ENCODE results near the gene SPATA33.
"Not testable (repeated sequence)": the region's sequence is repeated elsewhere in the genome, so short reads cannot be mapped to it uniquely, and the experiment has no call there.

SPATA33 gene

GRCh38 chr16:89619840-89620239 lies 37.8 kb upstream of the SPATA33 start:
- H3K9me3 Mint-ChIP-seq, result peaks cover 7 to 11% of the 10 kb centered on the region in 2 donors
- no peak overlapping the region for H3K27ac Mint-ChIP-seq
- H3K36me3 Mint-ChIP-seq (ENCODE audit: insufficient read depth), result peaks cover 9% of the 10 kb centered on the region
- peaks cover 13% of the 10 kb centered on the region in 2 donors for H3K4me1 Mint-ChIP-seq (ENCODE audit: low read depth in 2 of 2)
- H3K4me3 Mint-ChIP-seq, result no peak overlapping the region
- ATAC-seq (replicated peaks) (no peak), DNase-seq (no peak)
- H3K27me3 Mint-ChIP-seq, result peaks cover 6 to 47% of the 10 kb centered on the region in 2 donors

- Mint-ChIP-seq H3K36me3 (ENCODE audit: insufficient read depth) (peaks cover 9% of the 10 kb centered on the region), H3K27ac (no peak overlapping the region), H3K27me3 (peaks cover 6 to 52% of the 10 kb centered on the region in 2 donors), H3K4me1 (ENCODE audit: low read depth in 2 of 2) (peaks cover 13% of the 10 kb centered on the region in 2 donors), H3K9me3 (peaks cover 7 to 11% of the 10 kb centered on the region in 2 donors), H3K4me3 (no peak overlapping the region)
- ATAC-seq (replicated peaks), result no peak
- DNase-seq, result no peak
These were observed 37.2 kb upstream of the SPATA33 start for GRCh38 chr16:89620406-89620841.

- peaks cover 11% of the 10 kb centered on the region in 2 donors for H3K4me1 Mint-ChIP-seq (ENCODE audit: low read depth in 2 of 2)
- H3K27ac Mint-ChIP-seq, result no peak overlapping the region
- peaks cover 7 to 9% of the 10 kb centered on the region in 2 donors for H3K9me3 Mint-ChIP-seq
- peaks cover 6 to 57% of the 10 kb centered on the region in 2 donors for H3K27me3 Mint-ChIP-seq
- ATAC-seq (replicated peaks), result no peak
- peaks cover 9% of the 10 kb centered on the region for H3K36me3 Mint-ChIP-seq (ENCODE audit: insufficient read depth)
- DNase-seq, result no peak
- no peak overlapping the region for H3K4me3 Mint-ChIP-seq
These were observed 36.4 kb upstream of the SPATA33 start for GRCh38 chr16:89621136-89621697.

GRCh38 chr16:89621698-89622409 lies 35.8 kb upstream of the SPATA33 start:
- peaks cover 2% of the 10 kb centered on the region in 2 donors for H3K9me3 Mint-ChIP-seq
- DNase-seq, result no peak
- peaks cover 7% of the 10 kb centered on the region for H3K36me3 Mint-ChIP-seq (ENCODE audit: insufficient read depth)
- H3K4me1 Mint-ChIP-seq (ENCODE audit: low read depth in 2 of 2), result peaks cover 4 to 5% of the 10 kb centered on the region in 2 donors
- no peak overlapping the region for H3K27ac Mint-ChIP-seq
- H3K27me3 Mint-ChIP-seq, result peaks cover 6 to 57% of the 10 kb centered on the region in 2 donors
- ATAC-seq (replicated peaks), result no peak
- no peak overlapping the region for H3K4me3 Mint-ChIP-seq

GRCh38 chr16:89623511-89624261 lies 34.0 kb upstream of the SPATA33 start:
- H3K27me3 Mint-ChIP-seq, result peaks cover 6 to 57% of the 10 kb centered on the region in 2 donors
- DNase-seq (no peak), ATAC-seq (replicated peaks) (no peak)
- H3K4me3 Mint-ChIP-seq, result no peak overlapping the region
- H3K27ac Mint-ChIP-seq, result no peak overlapping the region
- no peaks in the 10 kb centered on the region for H3K4me1 Mint-ChIP-seq (ENCODE audit: low read depth in 2 of 2)
- no peaks in the 10 kb centered on the region for H3K9me3 Mint-ChIP-seq
- peaks cover 7% of the 10 kb centered on the region for H3K36me3 Mint-ChIP-seq (ENCODE audit: insufficient read depth)

- peaks cover 6 to 57% of the 10 kb centered on the region in 2 donors for H3K27me3 Mint-ChIP-seq
- no peak for DNase-seq
- H3K4me1 Mint-ChIP-seq (ENCODE audit: low read depth in 2 of 2), result no peaks in the 10 kb centered on the region
- no peak overlapping the region for H3K4me3 Mint-ChIP-seq
- ATAC-seq (replicated peaks), result no peak
- H3K36me3 Mint-ChIP-seq (ENCODE audit: insufficient read depth), result peaks cover 7% of the 10 kb centered on the region
- H3K9me3 Mint-ChIP-seq, result no peaks in the 10 kb centered on the region
- no peak overlapping the region for H3K27ac Mint-ChIP-seq
These were observed 32.6 kb upstream of the SPATA33 start for GRCh38 chr16:89624777-89625761.

- H3K4me1 Mint-ChIP-seq (ENCODE audit: low read depth in 2 of 2), result no peaks in the 10 kb centered on the region
- H3K27me3 Mint-ChIP-seq, result peaks cover 0 to 15% of the 10 kb centered on the region in 2 donors
- H3K4me3 Mint-ChIP-seq, result no peak overlapping the region
- H3K36me3 Mint-ChIP-seq (ENCODE audit: insufficient read depth), result peaks cover 11% of the 10 kb centered on the region
- no peaks in the 10 kb centered on the region for H3K9me3 Mint-ChIP-seq
- DNase-seq (no peak), ATAC-seq (replicated peaks) (no peak)
- no peak overlapping the region for H3K27ac Mint-ChIP-seq
These were observed 27.6 kb upstream of the SPATA33 start for GRCh38 chr16:89629827-89630610.

GRCh38 chr16:89633064-89633631 lies 24.5 kb upstream of the SPATA33 start:
- no peak for ATAC-seq (replicated peaks)
- no peaks in the 10 kb centered on the region for H3K9me3 Mint-ChIP-seq

GRCh38 chr16:89634463-89635385 lies 22.9 kb upstream of the SPATA33 start:
- H3K27ac Mint-ChIP-seq, result peak overlapping the region in 1 of 2 donors; percentile 46
- not testable (repeated sequence) for DNase-seq; H3K4me3 Mint-ChIP-seq; H3K4me1 Mint-ChIP-seq (ENCODE audit: low read depth in 2 of 2); H3K36me3 Mint-ChIP-seq (ENCODE audit: insufficient read depth); H3K9me3 Mint-ChIP-seq; ATAC-seq (replicated peaks)
- H3K27me3 Mint-ChIP-seq, result peaks cover 0 to 19% of the 10 kb centered on the region in 2 donors

More at GRCh38 chr16:89633064-89633631, 24.5 kb upstream of the SPATA33 start:
- no peak overlapping the region for H3K27ac Mint-ChIP-seq
- H3K4me1 Mint-ChIP-seq (ENCODE audit: low read depth in 2 of 2), result no peaks in the 10 kb centered on the region
- peaks cover 0 to 19% of the 10 kb centered on the region in 2 donors for H3K27me3 Mint-ChIP-seq
- H3K4me3 Mint-ChIP-seq, result no peak overlapping the region
- H3K36me3 Mint-ChIP-seq (ENCODE audit: insufficient read depth), result peaks cover 3% of the 10 kb centered on the region
- DNase-seq, result no peak

GRCh38 chr16:89636663-89637062 lies 21.0 kb upstream of the SPATA33 start:
- Mint-ChIP-seq H3K9me3 (no peaks in the 10 kb centered on the region), H3K27ac (no peak overlapping the region), H3K27me3 (peaks cover 0 to 19% of the 10 kb centered on the region in 2 donors), H3K4me3 (no peak overlapping the region), H3K36me3 (ENCODE audit: insufficient read depth) (peaks cover 12% of the 10 kb centered on the region), H3K4me1 (ENCODE audit: low read depth in 2 of 2) (peaks cover 8 to 10% of the 10 kb centered on the region in 2 donors)
- DNase-seq (no peak), ATAC-seq (replicated peaks) (no peak)

GRCh38 chr16:89637379-89637778 lies 20.3 kb upstream of the SPATA33 start:
- Mint-ChIP-seq H3K4me3 (no peak overlapping the region), H3K27ac (no peak overlapping the region), H3K36me3 (ENCODE audit: insufficient read depth) (peaks cover 17% of the 10 kb centered on the region), H3K27me3 (peaks cover 0 to 19% of the 10 kb centered on the region in 2 donors), H3K4me1 (ENCODE audit: low read depth in 2 of 2) (peaks cover 8 to 10% of the 10 kb centered on the region in 2 donors), H3K9me3 (no peaks in the 10 kb centered on the region)
- DNase-seq, result no peak
- no peak for ATAC-seq (replicated peaks)

All from effector memory CD8-positive, alpha-beta T cell (primary cell).